ENCODE results near the gene PAK4.

PAK4 gene

GRCh38 chr19:39167461-39168257, 42.1 kb downstream of the PAK4 start:
- DNase-seq = no peak

GRCh38 chr19:39168258-39169142, 42.9 kb downstream of the PAK4 start:
- DNase-seq = no peak

GRCh38 chr19:39169143-39169810, 43.7 kb downstream of the PAK4 start:
- DNase-seq = no peak

- no peak for DNase-seq
Measured at GRCh38 chr19:39170386-39171231, 45.0 kb downstream of the PAK4 start.

DNA sequence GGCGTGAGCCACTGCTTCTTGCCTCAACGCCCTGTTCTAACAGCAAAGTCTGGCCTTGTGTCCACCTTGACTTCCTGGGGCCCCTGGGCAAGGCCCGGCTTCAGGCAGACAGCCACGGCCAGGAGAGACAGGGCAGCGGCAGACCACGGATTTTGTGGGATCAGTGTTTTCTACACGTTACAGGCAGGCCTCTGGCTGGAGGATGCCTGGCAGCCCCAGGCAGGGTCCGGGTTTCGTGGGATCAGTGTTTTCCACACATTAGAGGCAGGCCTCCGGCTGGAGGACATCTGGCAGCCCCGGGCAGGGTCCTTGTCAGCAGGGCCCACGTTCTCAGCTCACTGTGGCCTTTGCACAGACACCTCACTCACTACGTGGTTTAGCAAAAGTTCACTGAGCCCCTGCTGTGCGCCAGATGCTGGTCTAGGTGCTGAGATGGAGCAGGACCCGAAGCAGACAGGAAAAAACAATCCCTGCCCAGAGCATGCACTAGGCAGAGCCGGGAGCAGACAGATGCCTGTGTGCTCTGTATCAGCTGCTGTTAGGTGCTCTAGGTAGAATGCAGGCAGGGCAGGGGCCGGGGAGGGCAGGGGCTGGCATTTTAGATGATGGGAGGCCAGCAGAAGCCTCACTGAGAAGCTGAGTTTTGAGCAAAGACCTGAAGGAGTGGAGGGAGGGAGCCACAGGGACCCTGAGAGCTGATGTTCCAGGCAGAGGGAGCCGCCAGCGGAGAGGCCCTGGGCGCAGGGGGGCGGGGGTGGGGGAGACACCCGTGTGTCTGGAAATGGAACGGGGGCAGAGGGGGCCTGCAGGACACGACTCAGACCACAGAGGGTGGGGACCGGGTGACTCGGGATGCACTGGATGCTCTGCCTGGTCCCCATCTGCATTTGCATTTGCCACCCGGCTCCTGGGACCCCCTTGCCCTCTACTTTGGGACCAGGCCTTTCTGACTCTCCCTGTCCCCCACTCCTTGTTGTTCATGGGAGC, 46.2 kb downstream of the PAK4 start:
- DNase-seq = no peak

- no peak for DNase-seq
Measured at GRCh38 chr19:39172700-39173501, 47.3 kb downstream of the PAK4 start.

DNA sequence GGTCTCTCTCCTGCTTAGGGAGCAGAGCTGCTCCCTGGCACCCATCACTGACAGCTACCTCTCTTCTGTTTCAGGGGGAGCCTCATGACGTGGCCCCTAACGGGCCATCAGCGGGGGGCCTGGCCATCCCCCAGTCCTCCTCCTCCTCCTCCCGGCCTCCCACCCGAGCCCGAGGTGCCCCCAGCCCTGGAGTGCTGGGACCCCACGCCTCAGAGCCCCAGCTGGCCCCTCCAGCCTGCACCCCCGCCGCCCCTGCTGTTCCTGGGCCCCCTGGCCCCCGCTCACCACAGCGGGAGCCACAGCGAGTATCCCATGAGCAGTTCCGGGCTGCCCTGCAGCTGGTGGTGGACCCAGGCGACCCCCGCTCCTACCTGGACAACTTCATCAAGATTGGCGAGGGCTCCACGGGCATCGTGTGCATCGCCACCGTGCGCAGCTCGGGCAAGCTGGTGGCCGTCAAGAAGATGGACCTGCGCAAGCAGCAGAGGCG, 48.0 kb downstream of the PAK4 start:
- DNase-seq = no peak

DNA sequence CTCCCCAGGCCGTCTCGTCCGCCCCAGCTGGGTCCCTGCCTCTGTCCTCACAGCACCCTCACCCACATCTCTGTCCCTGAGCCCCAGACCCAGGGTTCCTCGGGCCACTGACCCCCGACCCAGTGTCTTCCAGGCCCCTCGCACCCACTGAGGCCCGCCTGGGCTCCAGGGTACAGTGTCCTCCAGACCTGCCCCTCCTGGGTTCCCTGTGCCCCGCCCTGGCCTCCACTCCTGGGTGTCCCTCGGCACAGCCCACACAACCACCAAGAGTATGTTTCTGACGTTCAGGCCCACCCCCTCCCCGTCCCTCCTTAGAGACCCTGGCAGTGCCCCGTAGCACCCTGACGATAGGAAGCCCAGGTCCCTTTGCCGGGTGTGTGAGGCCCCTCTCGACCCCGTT, 48.6 kb downstream of the PAK4 start:
- no peak for DNase-seq

DNA sequence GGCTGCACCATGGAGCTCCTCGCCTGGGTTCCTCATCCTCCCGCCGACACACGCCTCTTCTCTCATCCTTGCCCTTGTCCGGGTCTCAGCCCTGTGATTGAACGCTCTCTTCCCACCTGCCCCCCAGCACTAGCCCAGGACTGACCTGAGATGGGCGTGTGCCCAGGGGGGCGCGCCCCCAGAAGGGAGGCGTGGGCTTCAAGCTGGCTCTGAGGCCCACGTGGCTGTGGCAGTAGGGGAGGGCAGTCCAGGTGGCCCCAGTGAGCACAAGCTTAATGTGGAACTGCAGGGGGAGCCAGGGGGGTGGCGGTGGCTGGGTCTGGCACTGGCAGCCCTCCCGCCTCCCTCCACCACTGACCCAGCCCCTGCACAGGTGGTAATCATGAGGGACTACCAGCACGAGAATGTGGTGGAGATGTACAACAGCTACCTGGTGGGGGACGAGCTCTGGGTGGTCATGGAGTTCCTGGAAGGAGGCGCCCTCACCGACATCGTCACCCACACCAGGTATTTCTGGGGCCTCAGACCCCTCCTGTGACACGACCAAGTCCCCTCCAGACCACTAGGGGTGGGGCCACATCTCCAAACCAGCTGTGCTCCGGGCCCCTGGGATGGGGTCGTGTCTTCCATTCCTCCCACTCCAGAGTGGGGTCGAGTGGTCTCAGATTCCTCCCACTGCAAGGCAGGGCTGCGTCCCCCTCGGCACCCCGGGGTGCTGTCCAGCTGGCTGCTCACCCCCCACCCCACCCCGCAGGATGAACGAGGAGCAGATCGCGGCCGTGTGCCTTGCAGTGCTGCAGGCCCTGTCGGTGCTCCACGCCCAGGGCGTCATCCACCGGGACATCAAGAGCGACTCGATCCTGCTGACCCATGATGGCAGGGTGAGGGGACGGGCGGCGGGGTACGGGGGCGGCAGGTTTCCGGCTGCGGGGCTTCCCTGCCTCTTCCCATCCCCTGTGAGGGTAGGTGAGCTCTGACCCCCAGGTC, 49.3 kb downstream of the PAK4 start:
- DNase-seq = no peak

GRCh38 chr19:39175564-39175963, 50.0 kb downstream of the PAK4 start:
- DNase-seq = no peak

DNA sequence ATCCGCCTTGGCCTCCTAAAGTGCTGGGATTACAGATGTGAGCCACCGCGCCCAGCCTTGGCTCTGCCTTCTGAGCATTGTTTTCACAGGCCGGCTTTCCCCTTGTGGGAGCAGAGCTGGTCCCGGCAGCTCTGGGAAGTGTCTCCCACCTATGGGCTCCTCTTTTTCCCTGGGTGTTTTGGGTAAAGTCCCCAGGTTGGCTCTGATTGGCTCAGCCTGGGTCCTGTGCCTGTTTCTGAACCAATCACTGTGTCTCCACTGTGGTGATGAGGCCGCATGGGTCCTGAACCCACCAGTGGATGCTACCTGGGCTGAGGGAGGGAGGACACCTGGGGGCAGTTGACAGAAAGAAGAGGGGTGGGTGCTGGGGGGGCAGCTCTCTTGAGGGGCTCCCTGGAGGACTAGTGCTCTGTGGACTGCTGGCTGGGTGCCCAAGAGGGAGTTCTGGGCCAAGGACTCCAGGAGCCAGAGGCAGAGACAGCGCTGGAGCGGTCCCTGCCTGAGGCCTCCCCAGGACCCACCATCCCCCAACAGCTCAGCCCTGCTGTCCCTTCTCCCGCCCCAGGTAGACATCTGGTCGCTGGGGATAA, 51.6 kb downstream of the PAK4 start:
- DNase-seq = no peak

DNA sequence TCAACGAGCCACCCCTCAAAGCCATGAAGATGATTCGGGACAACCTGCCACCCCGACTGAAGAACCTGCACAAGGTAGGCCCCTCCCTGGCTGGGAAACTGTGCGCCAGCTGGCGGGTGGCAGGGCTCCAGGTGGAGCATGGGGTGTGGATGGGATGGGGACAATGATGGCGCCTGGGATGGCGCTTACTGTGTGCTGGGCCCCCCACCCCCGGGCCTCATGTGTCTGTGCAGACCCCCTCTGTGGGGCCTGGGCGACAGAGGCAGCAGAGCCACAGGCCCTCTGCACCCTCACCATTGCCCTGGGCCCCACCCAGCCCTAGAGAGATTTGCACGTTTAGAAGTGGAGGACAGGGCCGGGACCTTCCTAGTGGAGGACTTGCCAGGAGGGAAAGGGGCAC, 52.1 kb downstream of the PAK4 start:
- no peak for DNase-seq

DNA sequence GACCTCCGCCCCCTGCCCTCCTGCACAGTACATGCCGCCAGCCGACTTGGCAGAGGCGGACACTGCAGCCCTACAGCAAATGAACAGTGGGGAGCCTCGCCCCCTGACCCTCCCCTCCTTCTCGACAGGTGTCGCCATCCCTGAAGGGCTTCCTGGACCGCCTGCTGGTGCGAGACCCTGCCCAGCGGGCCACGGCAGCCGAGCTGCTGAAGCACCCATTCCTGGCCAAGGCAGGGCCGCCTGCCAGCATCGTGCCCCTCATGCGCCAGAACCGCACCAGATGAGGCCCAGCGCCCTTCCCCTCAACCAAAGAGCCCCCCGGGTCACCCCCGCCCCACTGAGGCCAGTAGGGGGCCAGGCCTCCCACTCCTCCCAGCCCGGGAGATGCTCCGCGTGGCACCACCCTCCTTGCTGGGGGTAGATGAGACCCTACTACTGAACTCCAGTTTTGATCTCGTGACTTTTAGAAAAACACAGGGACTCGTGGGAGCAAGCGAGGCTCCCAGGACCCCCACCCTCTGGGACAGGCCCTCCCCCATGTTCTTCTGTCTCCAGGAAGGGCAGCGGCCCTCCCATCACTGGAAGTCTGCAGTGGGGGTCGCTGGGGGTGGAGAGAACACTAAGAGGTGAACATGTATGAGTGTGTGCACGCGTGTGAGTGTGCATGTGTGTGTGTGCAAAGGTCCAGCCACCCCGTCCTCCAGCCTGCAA, 52.9 kb downstream of the PAK4 start:
- DNase-seq = no peak

DNA sequence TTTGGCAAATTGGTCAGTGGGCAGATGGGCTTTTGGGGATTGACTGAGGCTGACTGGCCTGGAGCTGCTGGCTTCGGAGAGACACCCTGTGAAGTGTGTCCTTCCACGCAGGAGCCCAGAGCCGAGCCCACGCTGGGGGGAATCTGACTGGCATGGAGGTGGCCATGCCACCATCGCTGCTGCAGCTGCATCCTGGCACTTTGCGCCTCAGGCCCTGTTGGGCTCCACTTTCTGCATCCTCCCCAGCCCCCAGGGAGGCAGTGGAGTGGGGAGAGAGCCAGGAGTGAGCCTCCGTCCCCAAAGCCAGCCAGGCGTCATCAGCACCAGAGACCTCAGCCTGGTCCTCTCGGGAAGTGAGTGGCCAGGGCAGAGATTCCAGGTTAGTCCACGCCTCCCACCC, 54.2 kb downstream of the PAK4 start:
- no peak for DNase-seq

GRCh38 chr19:39180749-39181148, 55.2 kb downstream of the PAK4 start:
- DNase-seq = no peak

- no peak for DNase-seq
Measured at GRCh38 chr19:39181500-39182173, 56.1 kb downstream of the PAK4 start.

DNA sequence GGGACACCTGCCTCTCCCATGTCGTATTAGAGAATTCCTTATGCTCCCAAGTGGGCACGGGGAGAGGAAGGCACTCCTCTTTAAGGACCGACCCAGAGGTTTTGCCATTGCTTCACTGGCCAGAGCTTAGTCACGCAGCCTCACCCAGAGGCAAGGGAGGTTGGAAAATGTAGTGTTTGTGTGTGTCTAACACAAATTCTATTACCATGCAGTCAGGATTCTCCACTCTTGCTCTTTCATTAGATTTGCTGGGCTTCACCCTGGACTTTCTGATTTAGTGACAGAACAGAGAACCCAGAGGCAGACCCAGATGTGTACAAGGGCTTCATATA, 56.6 kb downstream of the PAK4 start:
- no peak for DNase-seq
